H9 (cell line): ENCODE results near the gene PTPRC. TPM values are rescaled to one million over a fixed set of nuclear protein-coding genes. Genes with fewer than 3 reads are reported as not detected.

ENCODE experiments used
- DNase-seq: peaks from one replicate; pipeline ENCODE4 v3.0.0-alpha.2; 2017
- H2AFZ ChIP-seq: one replicate; pipeline ENCODE4 v1.6.1; 2013; ENCODE audit warnings: mild to moderate bottlenecking, low read length, control low read depth, moderate library complexity
- H2AK5ac ChIP-seq: 2 replicates; pipeline ENCODE4 v1.6.1; 2013; ENCODE audit warnings: low read length, control low read depth, mixed read lengths; ENCODE audit not compliant: insufficient read length
- H2BK120ac ChIP-seq: one replicate; pipeline ENCODE4 v1.6.1; 2013; ENCODE audit warnings: low read depth, mild to moderate bottlenecking, low read length, control low read depth, inconsistent platforms; ENCODE audit not compliant: poor library complexity, severe bottlenecking
- H2BK12ac ChIP-seq: 2 replicates; pipeline ENCODE4 v1.6.1; 2013; ENCODE audit warnings: low read length, control low read depth, mixed read lengths, low read depth; ENCODE audit not compliant: insufficient read length
- H2BK15ac ChIP-seq: 2 replicates; pipeline ENCODE4 v1.6.1; 2013; ENCODE audit warnings: low read depth, low read length, control low read depth
- H2BK20ac ChIP-seq: one replicate; pipeline ENCODE4 v1.6.1; 2013; ENCODE audit warnings: low read depth, mild to moderate bottlenecking, low read length, control low read depth, inconsistent platforms; ENCODE audit not compliant: poor library complexity, severe bottlenecking
- H2BK5ac ChIP-seq: 2 replicates; pipeline ENCODE4 v1.6.1; 2013; ENCODE audit warnings: low read length, control low read depth, mixed read lengths; ENCODE audit not compliant: insufficient read length
- H3K14ac ChIP-seq: 2 replicates; pipeline ENCODE4 v1.6.1; 2013; ENCODE audit warnings: low read length, control low read depth; ENCODE audit not compliant: insufficient read depth
- H3K18ac ChIP-seq: 2 replicates; pipeline ENCODE4 v1.6.1; 2013; ENCODE audit warnings: low read depth, mild to moderate bottlenecking, mixed read lengths, low read length, control low read depth; ENCODE audit not compliant: insufficient read length
- H3K23ac ChIP-seq: 2 replicates; pipeline ENCODE4 v1.6.1; 2013; ENCODE audit warnings: low read length, control low read depth, mixed read lengths, low read depth; ENCODE audit not compliant: insufficient read length
- H3K23me2 ChIP-seq: 2 replicates; pipeline ENCODE4 v1.6.1; 2013; ENCODE audit warnings: low read depth, mild to moderate bottlenecking, mixed read lengths, low read length, control low read depth; ENCODE audit not compliant: insufficient read length, poor library complexity, severe bottlenecking
- H3K27ac ChIP-seq: 2 replicates; pipeline ENCODE4 v1.5.1; 2013; ENCODE audit warnings: low read length, control low read depth, mixed read lengths, low read depth; ENCODE audit not compliant: insufficient read length
- H3K27me3 ChIP-seq: 2 replicates; pipeline ENCODE4 v1.6.1; 2013; ENCODE audit warnings: low read length, control low read depth, inconsistent platforms; ENCODE audit not compliant: insufficient read depth
- H3K4ac ChIP-seq: 2 replicates; pipeline ENCODE4 v1.6.1; 2013; ENCODE audit warnings: low read depth, mild to moderate bottlenecking, control low read depth, inconsistent platforms, low read length, moderate library complexity
- H3K4me1 ChIP-seq: 2 replicates; pipeline ENCODE4 v1.6.1; 2013; ENCODE audit warnings: low read length, control low read depth, inconsistent platforms; ENCODE audit not compliant: insufficient read depth
- H3K4me2 ChIP-seq: 2 replicates; pipeline ENCODE4 v1.6.1; 2013; ENCODE audit warnings: low read length, control low read depth, mixed read lengths; ENCODE audit not compliant: insufficient read length, insufficient read depth
- H3K56ac ChIP-seq: 2 replicates; pipeline ENCODE4 v1.6.1; 2013; ENCODE audit warnings: low read depth, mild to moderate bottlenecking, mixed read lengths, low read length, control low read depth; ENCODE audit not compliant: insufficient read length
- H3K79me1 ChIP-seq: 2 replicates; pipeline ENCODE4 v1.6.1; 2013; ENCODE audit warnings: low read depth, mild to moderate bottlenecking, moderate library complexity, low read length, control low read depth, inconsistent platforms; ENCODE audit not compliant: insufficient read depth, poor library complexity, severe bottlenecking
- H3K79me2 ChIP-seq: 2 replicates; pipeline ENCODE4 v1.6.1; 2013; ENCODE audit warnings: low read length, control low read depth, inconsistent platforms; ENCODE audit not compliant: insufficient read depth
- H3K9ac ChIP-seq: 2 replicates; pipeline ENCODE4 v1.6.1; 2013; ENCODE audit warnings: low read length, control low read depth, mixed read lengths; ENCODE audit not compliant: insufficient read length; ENCODE audit errors: extremely low read depth
- H3K9me3 ChIP-seq: one replicate; pipeline ENCODE4 v1.6.1; 2013; ENCODE audit warnings: low read depth, low read length, inconsistent platforms; ENCODE audit not compliant: control insufficient read depth
- H3T11ph ChIP-seq: one replicate; pipeline ENCODE4 v1.6.1; 2013; ENCODE audit warnings: mild to moderate bottlenecking, low read length, control low read depth, inconsistent platforms
- H4K20me1 ChIP-seq: one replicate; pipeline ENCODE4 v1.6.1; 2013; ENCODE audit not compliant: control insufficient read depth, insufficient read length, insufficient read depth
- H4K5ac ChIP-seq: 2 replicates; pipeline ENCODE4 v1.6.1; 2013; ENCODE audit warnings: low read depth, mild to moderate bottlenecking, mixed read lengths, low read length, control low read depth; ENCODE audit not compliant: insufficient read length
- H4K8ac ChIP-seq: replicated peaks from 2 replicates; pipeline ENCODE4 v1.6.1; 2013; ENCODE audit warnings: low read length, control low read depth, mixed read lengths, low read depth; ENCODE audit not compliant: insufficient read length
- H4K91ac ChIP-seq: 2 replicates; pipeline ENCODE4 v1.6.1; 2013; ENCODE audit warnings: low read depth, mild to moderate bottlenecking, moderate library complexity, mixed read lengths, low read length, control low read depth; ENCODE audit not compliant: insufficient read length
- H3K27ac Mint-ChIP-seq, 3 experiments: 2 replicates in 2 of 3; 3 replicates in 1 of 3; pipeline ENCODE4 v1.8.0; 2020 to 2021; ENCODE audit warnings: mixed read lengths in 3 of 3, mild to moderate bottlenecking in 1 of 3, moderate library complexity in 1 of 3
- H3K27me3 Mint-ChIP-seq: 2 replicates; pipeline ENCODE4 v1.8.0; 2021; ENCODE audit warnings: low read depth, mild to moderate bottlenecking, moderate library complexity, mixed read lengths
- H3K36me3 Mint-ChIP-seq, 3 experiments: 2 replicates in 2 of 3; 3 replicates in 1 of 3; pipeline ENCODE4 v1.8.0; 2020 to 2021; ENCODE audit warnings: low read depth in 3 of 3, mixed read lengths in 3 of 3; ENCODE audit not compliant: insufficient read depth in 1 of 3
- H3K4me1 Mint-ChIP-seq, 2 experiments: 2 replicates each; pipeline ENCODE4 v1.8.0; 2020; ENCODE audit warnings: mixed read lengths in 2 of 2
- H3K4me3 Mint-ChIP-seq, 2 experiments: 2 replicates in 1 of 2; 3 replicates in 1 of 2; pipeline ENCODE4 v1.8.0; 2020 to 2021; ENCODE audit warnings: mild to moderate bottlenecking in 2 of 2, mixed read lengths in 2 of 2, moderate library complexity in 1 of 2
- H3K9me3 Mint-ChIP-seq, 2 experiments: 2 replicates in 1 of 2; 3 replicates in 1 of 2; pipeline ENCODE4 v1.8.0; 2020; ENCODE audit warnings: mild to moderate bottlenecking in 2 of 2, mixed read lengths in 2 of 2, moderate library complexity in 1 of 2
- CTCF ChIP-seq: fragments of 200-600 bp; sonication (generic); conservative IDR thresholded peaks from 3 replicates; pipeline ENCODE4 v1.8.0; 2021; ENCODE audit warnings: antibody characterized with exemption, mild to moderate bottlenecking
- WGBS: extraction: QIAGEN DNeasy Blood & Tissue Kit; methylation state at CpG from one replicate; pipeline ENCODE4 v1.1.7; 2013; ENCODE audit warnings: missing lambda C conversion rate, low lambda C conversion rate, mixed read lengths; ENCODE audit not compliant: insufficient read length; ENCODE audit errors: extremely low coverage; 5-methylcytosine and 5-hydroxymethylcytosine counted together
- total RNA-seq: library from RNA; stranded (reverse); gene quantifications from 2 replicates; pipeline ENCODE4 v1.2.1, GENCODE V29; 2021

The PTPRC gene
- total RNA-seq, 1 experiment from 2014 or later: not detected

- Histone ChIP-seq H3K14ac (no peak overlapping the region), H3K27ac (no peak overlapping the region), H4K91ac (no peak overlapping the region), H4K8ac (no peak overlapping the region), H3K79me1 (no peaks in the 10 kb centered on the region), H2BK20ac (no peak overlapping the region), H3K4me2 (no peak overlapping the region), H4K5ac (no peak overlapping the region), H3K9ac (no peak overlapping the region), H3K23ac (no peak overlapping the region), H2BK15ac (no peak overlapping the region), H3K23me2 (no peaks in the 10 kb centered on the region), H2BK5ac (no peak overlapping the region), H3K79me2 (no peaks in the 10 kb centered on the region), H2BK120ac (no peak overlapping the region), H2AK5ac (no peak overlapping the region), H3K56ac (no peak overlapping the region), H3T11ph (no peak overlapping the region), H2AFZ (no peak overlapping the region), H2BK12ac (no peak overlapping the region), H4K20me1 (no peaks in the 10 kb centered on the region), H3K4me1 (no peaks in the 10 kb centered on the region; the same call in 1 of the 2 replicates), H3K18ac (no peak overlapping the region), H3K27me3 (no peaks in the 10 kb centered on the region), H3K4ac (no peak overlapping the region), H3K9me3 (no peaks in the 10 kb centered on the region)
- H3K4me1 Mint-ChIP-seq: peaks cover 0 to 4% of the 10 kb centered on the region in 2 experiments; a peak in 3 of 4 replicates
- WGBS: no CpG with 5 or more reads among the region's 1 CpG
- no peaks in the 10 kb centered on the region for H3K9me3 Mint-ChIP-seq
- H3K4me3 Mint-ChIP-seq: no peak overlapping the region
- H3K36me3 Mint-ChIP-seq: no peaks in the 10 kb centered on the region
- DNase-seq: no peak
- no peak overlapping the region for H3K27ac Mint-ChIP-seq
- TF ChIP-seq CTCF: no peak
- no peaks in the 10 kb centered on the region for H3K27me3 Mint-ChIP-seq
These were observed 867 bp downstream of the PTPRC start for GRCh38 chr1:198639671-198640143.
